HEK293T (cell line): ENCODE measurements around the gene MAN1A2.

Experiments used
- BHLHE40 ChIP-seq: fragments of 450-650 bp; IDR thresholded peaks from 2 replicates; pipeline ENCODE4 v1.6.1; 2016; ENCODE audit warnings: mild to moderate bottlenecking, moderate library complexity, borderline replicate concordance
- ELF4 ChIP-seq: fragments of 450-650 bp; IDR thresholded peaks from 2 replicates; pipeline ENCODE4 v1.6.1; 2017; ENCODE audit warnings: antibody characterized with exemption
- FOXA1 ChIP-seq: fragments of 450-650 bp; IDR thresholded peaks from 2 replicates; pipeline ENCODE4 v1.6.1; 2016; ENCODE audit warnings: mild to moderate bottlenecking
- FOXK2 ChIP-seq: fragments of 450-650 bp; IDR thresholded peaks from 2 replicates; pipeline ENCODE4 v1.6.1; 2016; ENCODE audit warnings: mild to moderate bottlenecking
- FOXM1 ChIP-seq: fragments of 450-650 bp; IDR thresholded peaks from 2 replicates; pipeline ENCODE4 v1.6.1; 2017; ENCODE audit warnings: mild to moderate bottlenecking, borderline replicate concordance
- HDGF ChIP-seq: fragments of 450-650 bp; IDR thresholded peaks from 2 replicates; pipeline ENCODE4 v1.6.1; 2017; ENCODE audit warnings: antibody characterized with exemption, borderline replicate concordance
- LEF1 ChIP-seq: fragments of 450-650 bp; IDR thresholded peaks from 2 replicates; pipeline ENCODE4 v1.6.1; 2017; ENCODE audit warnings: mild to moderate bottlenecking, borderline replicate concordance
- PKNOX1 ChIP-seq: fragments of 450-650 bp; IDR thresholded peaks from 2 replicates; pipeline ENCODE4 v1.6.1; 2016
- SP1 ChIP-seq: fragments of 450-650 bp; IDR thresholded peaks from 2 replicates; pipeline ENCODE4 v1.6.1; 2017
- TARDBP ChIP-seq: fragments of 450-650 bp; IDR thresholded peaks from 2 replicates; pipeline ENCODE4 v1.6.1; 2016

- TF ChIP-seq FOXK2 (no peak), BHLHE40 (no peak), ELF4 (no peak), SP1 (no peak), PKNOX1 (no peak), FOXA1 (no peak), LEF1 (no peak), HDGF (no peak), FOXM1 (no peak), TARDBP (no peak)
Observed at GRCh38 chr1:117546467-117546866, 179.2 kb downstream of the MAN1A2 start.
